Dedifferentiated amniotic fluid mesenchymal stem cell (primary cell): ENCODE results near the gene ASIC1.

Source experiments
- DNase-seq: peaks from one replicate; pipeline ENCODE4 v3.0.0-alpha.2; 2016; ENCODE audit errors: extremely low spot score

ASIC1 gene

DNA sequence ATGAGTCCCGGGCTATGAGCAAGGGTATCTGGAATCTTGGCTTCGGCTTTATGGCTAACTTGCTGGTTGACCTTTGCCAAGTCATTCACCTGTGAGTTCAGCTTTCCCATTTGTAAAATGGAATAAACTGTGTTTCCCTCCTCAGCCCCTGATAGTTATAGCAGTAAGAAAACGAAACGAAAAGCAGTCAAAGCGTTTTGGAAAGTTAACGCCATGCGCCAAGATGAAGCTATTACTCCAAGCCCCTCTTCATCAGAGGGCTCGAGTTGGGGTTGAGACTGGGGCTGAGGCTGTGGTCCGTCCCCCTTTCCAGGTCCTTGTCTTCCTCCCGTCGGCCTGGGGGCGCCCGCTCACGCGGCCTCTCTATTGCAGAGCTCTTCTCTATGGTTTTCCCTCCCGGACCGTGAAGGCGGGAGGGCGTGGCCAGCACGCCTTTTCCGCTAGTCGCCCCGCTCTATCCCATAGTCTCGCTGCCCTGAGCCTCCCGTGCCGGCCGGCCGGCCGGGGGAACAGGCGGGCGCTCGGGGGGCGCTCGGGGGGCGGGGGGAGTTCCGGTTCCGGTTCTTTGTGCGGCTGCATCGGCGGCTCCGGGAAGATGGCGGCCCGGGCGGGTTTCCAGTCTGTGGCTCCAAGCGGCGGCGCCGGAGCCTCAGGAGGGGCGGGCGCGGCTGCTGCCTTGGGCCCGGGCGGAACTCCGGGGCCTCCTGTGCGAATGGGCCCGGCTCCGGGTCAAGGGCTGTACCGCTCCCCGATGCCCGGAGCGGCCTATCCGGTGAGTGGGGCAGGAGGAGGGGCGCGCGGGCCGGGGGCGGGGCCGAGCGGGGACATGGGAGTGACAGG lies 27.6 kb downstream of the ASIC1 start, which contains the start of gene SMARCD1:
TSS of gene SMARCD1 (plus strand) at position 568 of the 840 bp plus-strand sequence. CDS start at position 596, 28 bp downstream.
- peak; percentile 80 for DNase-seq

DNA sequence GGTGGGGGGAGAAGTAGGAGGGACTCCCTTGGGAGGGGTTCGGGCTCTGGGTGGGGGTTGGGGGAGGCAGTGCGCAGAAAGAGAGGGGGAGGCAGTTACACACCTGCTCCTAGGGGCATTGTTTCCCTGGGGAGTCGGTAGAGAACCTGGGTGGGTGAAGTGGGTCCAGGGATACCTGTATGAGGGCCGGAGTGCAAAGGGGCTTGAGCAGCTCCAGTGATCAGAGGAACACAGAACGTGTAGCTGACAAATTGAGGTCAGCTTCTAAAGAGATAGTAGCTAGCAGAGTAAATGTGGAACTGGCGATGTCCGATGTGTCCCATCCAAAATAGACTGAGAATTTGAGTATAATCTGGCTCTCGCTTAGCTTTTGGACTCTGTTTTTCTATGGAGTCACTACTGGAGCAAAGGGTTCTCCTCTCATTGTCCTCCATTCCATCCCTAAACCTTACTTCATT lies 28.2 kb downstream of the ASIC1 start:
- no peak for DNase-seq

DNA sequence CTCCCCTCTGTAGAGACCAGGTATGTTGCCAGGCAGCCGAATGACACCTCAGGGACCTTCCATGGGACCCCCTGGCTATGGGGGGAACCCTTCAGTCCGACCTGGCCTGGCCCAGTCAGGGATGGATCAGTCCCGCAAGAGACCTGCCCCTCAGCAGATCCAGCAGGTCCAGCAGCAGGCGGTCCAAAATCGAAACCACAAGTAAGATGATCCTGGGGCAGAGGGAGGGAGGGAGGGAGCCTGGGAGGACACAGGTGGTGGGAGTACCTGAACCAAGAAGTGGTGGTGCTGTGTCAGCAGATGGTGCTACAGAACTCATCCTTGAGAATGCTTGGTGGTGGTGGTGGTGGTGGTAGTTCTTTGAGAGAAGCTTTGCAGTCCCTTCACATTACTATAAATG lies 28.8 kb downstream of the ASIC1 start:
- DNase-seq = no peak

DNA sequence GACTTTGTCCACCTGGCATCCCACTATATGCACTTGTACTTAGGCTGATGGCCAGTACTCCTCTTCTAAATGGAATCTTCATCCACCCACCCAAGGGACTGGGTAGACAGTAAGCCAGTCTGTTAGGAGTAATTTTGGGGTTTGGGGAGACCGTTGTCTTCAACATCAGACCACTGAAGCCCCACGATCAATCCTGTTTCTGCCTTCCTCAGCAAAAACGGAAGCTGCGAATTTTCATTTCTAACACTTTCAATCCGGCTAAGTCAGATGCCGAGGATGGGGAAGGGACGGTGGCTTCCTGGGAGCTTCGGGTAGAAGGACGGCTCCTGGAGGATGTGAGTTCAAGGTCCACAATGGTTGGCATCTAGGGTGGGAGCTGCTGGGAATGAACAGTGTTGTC lies 29.8 kb downstream of the ASIC1 start:
- no peak for DNase-seq

DNA sequence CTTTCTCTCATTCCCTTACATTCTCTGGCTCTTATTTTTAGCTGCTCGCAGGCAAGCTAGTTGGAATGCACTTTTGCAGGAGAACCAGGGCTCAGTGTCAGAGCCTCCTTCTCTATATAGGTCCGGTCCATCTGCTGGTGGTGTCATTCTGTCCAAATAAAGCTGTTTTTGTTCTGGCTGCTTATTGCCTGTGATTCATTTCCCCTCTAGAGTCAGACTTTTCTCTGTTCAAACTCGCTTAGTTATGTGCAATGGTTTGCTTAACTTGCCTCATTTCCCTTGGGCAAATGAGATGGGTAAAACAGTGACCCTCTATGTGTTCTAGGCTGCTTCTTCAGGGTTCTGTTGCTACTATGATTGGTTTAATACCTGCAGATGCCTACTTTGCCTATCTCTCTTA lies 30.6 kb downstream of the ASIC1 start:
- DNase-seq = no peak

DNA sequence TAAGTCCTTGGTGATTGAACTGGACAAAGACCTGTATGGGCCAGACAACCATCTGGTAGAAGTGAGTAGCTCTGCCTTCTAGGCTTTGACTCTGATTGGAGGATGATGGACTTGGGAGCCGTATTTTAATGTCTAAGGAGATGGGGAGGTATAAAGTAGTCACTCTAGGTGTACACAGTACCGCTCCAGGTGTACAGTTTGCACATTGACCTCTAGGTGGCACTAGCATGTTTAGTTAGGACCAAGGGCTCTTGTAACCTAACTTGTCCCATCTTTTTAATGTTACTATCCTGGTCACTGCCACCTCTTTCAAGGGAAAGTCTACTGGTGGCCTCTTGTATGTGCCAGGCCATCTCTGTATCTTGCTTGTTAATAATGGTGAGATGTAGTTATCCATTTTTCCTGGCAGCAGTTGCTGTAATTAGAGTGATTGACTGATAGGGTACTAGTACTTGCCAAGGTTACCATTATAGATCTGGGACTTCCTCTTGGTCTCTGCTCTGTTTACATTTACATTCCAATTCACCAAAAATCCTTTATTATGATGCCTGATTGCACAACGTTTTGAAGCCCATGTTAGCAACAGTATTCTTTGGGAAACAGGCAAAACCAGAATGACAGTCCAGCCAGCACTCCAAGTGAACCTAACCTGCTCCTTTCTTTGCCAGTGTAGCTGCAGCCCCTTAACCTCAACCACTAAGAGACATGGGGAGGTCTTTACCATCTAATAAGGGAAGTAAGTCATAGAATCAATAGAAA lies 31.4 kb downstream of the ASIC1 start:
- no peak for DNase-seq

DNA sequence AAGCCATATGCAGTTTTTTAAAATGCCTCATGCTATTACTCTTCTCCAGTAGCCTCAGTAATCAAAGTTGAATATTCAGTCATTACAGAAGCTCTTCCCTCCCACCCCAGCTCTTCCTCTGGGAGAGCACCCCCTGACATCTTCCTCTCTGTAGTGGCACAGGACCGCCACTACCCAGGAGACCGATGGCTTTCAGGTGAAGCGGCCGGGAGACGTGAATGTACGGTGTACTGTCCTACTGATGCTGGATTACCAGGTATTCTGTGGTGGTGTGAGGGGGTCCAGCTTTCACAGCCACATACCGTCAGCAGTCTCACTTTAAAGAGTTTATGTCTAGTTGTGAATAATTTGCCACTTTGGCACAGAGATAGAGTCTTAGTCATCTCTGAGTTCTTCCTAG lies 32.3 kb downstream of the ASIC1 start:
- no peak for DNase-seq

DNA sequence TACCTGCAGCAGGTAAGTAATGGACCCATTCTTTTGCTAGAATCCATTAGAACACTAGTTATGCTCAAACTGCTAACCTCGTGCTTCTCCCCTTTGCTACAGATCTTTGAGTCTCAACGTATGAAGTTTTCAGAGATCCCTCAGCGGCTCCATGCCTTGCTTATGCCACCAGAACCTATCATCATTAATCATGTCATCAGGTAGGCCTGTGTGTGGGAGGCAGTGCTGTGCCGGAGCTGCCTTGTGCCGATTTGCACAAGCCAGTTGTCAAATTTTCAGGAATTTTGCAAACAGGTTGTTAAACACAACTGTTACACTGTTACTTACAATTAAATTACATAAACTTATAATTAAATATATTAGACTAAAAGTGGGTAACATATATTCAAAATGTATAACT lies 33.0 kb downstream of the ASIC1 start:
- no peak for DNase-seq

DNA sequence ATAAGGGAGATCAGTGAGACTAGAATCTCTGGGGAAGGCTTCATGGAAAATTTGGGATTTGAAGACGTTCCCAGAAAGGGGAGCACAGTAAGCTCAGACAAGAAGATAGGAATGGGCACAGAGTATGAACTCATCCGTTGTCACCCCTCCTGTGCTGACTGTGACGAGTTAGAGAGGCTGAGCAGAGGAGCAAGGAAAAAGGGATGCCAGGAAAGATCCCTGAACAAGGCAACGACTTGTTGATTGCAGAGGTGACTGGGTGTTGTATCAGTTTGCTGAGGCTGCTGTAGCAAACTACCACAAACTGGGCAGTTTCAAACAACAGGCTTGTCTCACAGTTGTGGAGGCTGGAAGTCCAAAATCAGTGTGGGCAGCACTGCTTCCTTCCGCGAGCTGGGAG lies 40.6 kb downstream of the ASIC1 start:
- no peak for DNase-seq

DNA sequence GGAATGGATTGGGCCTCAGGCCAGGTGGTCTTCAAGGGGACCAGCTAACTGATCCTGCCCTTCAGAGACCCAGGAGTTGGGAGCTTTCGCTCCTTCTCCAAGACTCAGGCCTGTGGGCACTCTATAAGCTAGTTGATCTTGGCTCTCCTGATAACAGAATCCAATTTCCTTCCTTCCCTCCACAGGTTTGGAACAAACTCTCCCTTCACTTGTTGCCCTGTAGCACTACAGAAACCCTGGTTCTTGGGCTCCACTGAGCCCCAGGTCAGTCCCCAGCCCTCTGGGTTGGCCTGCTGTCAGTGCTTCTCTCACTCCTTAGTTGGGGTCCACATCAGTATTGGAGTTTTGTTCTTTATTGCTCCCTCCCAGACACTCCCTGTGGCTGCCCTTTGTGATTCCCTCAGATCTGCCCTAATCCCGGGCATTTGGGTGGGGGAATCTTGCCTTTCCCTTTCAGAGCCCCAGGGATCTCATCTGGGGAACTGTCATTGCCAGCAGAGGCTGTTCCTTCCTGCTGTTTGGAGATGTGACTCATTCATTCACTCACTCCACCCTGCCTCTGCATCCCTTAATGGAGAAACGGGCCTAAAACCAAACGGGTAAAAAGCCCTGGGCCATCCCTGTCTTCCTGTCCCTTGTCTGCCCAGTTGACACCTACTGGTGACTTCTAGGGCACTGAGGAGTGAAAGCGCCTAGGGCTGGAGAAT lies 42.1 kb downstream of the ASIC1 start:
- peak; percentile 45 for DNase-seq

DNA sequence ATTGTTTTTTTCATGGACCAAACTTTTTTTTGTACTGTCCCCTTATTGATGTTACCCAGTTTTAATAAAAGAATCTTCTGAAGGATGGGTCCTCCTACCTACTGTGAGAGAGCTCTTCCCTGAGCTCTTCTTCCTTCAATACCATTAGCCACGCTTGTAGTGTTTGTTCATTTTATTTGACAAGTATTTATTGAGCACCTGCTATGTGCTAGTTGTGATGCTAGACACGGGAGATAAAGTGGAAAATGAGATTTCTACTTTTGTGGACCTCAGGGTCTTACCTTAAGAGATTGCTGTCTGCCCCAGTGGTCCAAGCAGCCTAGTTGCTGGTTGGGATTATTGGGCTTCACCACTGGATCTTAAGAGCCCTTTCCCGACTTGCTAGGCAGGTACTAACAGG lies 43.2 kb downstream of the ASIC1 start:
- no peak for DNase-seq

DNA sequence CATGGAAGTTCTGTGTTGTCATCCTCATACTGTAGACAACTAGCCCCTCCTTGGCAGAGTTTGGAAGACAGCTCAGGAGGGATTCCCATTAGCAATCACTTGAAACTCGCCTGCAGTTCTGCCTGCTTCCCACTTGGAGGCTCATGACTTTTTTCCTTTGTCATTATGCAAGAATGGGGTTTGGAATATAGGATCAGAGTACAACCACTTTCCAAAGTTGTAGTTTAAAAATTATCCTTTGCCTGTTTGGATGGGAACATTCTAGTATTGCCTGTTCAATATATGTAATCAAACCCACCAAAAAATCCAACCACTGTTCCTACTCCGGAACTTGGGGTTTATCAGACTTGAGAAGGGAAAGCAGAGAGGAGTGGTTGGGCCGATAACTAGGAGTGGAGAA lies 44.3 kb downstream of the ASIC1 start:
- peak; percentile 24 for DNase-seq

DNA sequence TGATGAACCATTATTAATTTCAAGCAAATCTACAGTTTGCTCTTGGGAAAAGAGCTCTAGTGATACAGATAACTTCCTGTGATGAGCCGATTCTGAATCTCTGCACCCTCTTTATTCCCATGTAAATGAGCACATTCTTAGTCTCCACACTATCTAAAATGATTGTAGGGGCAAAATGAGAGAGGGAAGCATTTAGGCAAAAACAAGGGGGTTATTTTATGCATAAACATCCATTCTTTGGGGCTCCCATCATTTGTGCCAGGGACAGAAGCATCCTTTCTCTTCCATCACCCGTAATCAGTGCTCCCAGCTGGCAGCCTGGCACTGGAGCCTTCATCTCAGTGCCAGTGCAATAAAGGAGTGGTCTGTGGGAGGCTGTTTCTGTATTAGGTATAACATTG lies 44.7 kb downstream of the ASIC1 start:
- DNase-seq = no peak

DNA sequence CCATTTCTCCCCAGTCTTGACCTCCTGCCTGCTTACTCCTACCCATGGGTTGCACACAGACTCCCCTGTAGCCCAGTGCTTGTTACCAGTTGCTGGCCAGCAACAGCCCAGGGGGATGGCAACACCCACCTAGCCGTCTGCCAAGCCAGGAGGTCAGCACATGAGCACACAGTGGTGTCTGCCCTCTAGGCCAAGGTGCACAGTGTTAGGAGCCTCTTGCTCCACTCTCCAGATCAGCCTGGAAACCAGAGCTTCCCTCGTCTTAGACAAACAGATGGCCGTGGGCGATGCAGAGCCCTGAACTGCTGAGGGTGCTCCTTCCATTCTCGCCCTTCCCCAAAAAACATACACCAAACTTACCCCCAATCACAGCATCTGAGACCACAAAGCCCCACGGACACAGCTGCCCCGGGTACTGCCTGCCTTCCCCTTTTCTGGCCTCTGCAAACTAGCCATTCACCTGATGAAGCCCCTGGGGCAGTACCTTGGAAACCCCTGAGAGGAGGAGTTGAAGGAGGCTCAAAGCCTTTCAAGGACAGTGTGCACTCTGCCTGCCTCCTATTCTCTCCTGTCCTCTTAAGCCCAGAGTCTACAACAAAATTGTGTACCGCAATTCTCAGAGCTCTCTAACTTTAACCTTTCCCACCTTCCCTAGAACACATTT lies 45.4 kb downstream of the ASIC1 start:
- no peak for DNase-seq

DNA sequence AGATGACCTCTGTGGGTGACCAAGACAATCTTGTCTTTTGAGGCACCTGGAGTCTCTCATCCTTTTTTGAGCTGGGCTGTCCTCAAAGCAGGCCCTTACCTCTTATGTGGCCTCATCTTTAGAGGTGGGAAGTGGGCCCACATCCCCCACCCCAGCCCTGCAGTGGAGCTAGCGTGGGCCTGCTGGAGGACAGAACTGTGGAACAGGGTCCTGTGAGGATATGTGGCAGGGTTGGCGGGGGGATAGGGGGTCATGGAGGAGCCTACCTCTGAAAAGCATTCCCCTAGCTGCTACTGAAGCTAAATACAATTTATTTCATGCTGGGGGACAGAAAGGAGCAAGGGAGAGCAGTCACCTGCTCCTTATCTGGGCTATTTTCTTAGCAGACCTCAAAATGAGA lies 46.0 kb downstream of the ASIC1 start:
- DNase-seq = no peak

DNA sequence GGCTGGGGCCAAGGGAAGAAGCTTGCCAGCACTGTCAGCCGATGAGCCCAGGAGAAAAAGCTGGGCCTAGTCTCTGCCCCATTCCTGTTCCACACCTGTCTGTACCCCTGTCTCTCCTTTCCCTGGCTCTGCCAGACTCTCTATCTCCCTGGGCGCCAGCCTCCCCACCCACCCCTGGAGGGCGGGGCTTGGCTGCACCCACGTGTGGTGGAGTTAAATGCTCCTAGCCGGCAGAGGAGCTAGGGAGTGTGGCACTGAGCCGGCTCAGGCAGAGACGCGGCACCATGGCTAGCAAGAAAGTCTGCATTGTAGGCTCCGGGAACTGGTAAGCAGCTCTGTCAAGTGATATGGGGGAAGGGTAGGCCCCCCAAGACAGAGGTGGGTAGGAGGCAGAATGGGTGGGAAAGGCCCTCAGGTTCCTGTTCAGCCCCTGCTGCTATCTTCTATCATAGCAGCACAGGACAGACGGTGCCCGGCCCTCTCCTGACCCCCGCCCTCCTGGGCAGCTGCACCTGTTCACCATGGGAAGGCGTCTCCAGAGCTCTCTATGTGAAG lies 46.4 kb downstream of the ASIC1 start, which contains the start of gene GPD1:
TSS of gene GPD1 (plus strand) at position 242 of the 555 bp plus-strand sequence. CDS start at position 285, 43 bp downstream.
- DNase-seq = no peak

DNA sequence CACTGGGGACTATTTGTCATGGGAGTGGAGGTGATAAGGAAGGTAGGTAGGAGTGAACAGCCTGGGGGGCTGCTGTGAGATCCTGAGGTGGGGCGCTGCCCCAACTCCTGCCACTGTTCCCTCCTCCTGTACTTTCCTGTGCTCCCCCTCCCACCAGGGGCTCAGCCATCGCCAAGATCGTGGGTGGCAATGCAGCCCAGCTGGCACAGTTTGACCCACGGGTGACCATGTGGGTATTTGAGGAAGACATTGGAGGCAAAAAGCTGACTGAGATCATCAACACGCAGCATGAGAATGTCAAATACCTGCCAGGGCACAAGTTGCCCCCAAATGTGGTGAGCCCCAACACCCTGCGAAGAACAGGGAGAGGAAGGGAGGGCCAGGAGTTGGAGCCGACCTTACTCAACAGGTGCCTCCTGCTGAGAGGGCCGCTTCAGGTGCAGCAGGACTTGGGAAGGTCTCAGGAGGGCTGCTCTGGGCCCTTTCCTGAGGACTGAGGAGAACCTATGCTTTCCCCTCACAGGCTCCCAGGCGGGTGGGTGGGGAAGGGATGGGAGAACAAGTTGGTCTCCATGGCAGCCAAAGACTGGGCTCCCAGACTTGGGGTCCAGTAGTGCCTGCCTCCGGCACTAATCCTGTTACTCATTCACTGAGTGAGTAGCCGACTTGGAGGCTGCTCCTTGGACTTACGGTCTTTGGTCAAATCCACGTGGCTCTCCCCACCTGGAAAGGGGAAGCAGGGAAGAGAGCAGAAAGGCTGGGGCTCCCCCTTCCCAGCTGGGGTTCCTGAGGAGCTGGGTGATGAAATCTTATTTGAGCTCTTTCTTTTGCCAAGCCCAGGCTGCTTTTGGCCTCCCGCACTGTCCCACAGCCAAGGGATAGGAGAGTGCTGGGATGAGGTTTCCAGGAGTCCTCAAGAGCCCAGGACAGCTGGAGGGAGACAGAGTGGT lies 47.3 kb downstream of the ASIC1 start:
- no peak for DNase-seq

DNA sequence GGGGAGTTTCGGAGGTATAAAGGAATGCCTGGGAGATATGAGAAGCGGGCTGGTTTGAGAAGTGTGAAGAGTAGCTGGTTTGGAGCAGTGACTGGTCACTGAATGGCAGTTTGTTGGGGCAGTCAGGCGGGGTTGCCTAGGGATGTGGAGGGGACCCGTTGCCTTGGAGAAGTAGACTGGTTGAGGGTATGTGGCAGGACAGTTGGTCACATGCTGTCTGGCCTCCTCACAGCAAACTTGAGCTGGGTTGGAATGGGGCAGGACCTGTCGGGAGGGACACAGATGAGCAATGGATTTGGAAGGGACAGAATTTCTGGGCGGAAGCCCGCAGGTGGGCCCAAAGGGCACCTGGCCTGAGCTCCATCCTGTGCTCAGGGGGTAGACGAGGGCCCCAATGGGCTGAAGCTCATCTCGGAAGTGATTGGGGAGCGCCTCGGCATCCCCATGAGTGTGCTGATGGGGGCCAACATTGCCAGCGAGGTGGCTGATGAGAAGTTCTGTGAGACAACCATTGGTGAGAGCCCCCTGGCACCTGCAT lies 48.6 kb downstream of the ASIC1 start:
- DNase-seq = no peak

DNA sequence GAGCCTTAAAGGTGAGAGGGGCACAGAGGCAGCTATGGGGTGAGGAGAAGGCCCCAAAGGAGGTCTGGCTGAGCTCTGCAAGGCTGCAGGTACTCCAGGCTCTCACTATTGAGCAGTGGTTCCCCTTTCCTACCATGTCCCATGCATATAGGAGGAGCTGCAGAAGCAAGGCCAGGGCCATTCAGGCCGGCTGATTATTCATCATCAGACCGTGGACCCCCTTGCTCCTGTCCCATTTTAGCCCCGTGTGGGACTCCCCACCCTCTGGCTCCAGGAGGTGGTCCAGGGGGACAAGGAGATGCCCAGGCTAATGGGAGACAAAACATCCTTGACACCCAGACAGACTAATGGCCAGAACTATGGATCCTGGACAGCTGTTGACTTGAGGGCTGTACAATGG lies 49.5 kb downstream of the ASIC1 start:
- no peak for DNase-seq
